H1 (cell line): ENCODE measurements around the gene CREBBP.

Source experiments
- CBX5 ChIP-seq: fragments of 300-800, 300-1000 bp; sonication (generic); IDR thresholded peaks from 2 replicates; pipeline ENCODE4 v1.7.1; 2016; ENCODE audit warnings: antibody characterized with exemption, low read length, low read depth
- JUN ChIP-seq: IDR thresholded peaks from 2 replicates; pipeline ENCODE4 v1.6.1; 2011; ENCODE audit warnings: low read depth, mild to moderate bottlenecking, improper control_type of control experiment, low read length
- JUND ChIP-seq: IDR thresholded peaks from 2 replicates; pipeline ENCODE4 v1.6.1; 2011; ENCODE audit warnings: mild to moderate bottlenecking, improper control_type of control experiment, low read length
- KDM4A ChIP-seq: IDR thresholded peaks from one replicate; pipeline ENCODE4 v1.7.1; 2012; ENCODE audit warnings: low read depth, mild to moderate bottlenecking, moderate library complexity, low read length, inconsistent platforms; ENCODE audit not compliant: severe bottlenecking
- POLR2A ChIP-seq, 2 experiments: IDR thresholded peaks; 1 replicate in 1 of 2; 2 replicates in 1 of 2; pipeline ENCODE4 v1.6.1; 2011; ENCODE audit warnings: low read depth in 2 of 2, low read length in 2 of 2, mild to moderate bottlenecking in 2 of 2; ENCODE audit errors: control extremely low read depth in 1 of 2
- POLR2AphosphoS5 ChIP-seq: IDR thresholded peaks from 2 replicates; pipeline ENCODE4 v1.6.1; 2011; ENCODE audit warnings: low read depth, low read length
- SIRT6 ChIP-seq: IDR thresholded peaks from one replicate; pipeline ENCODE4 v1.7.1; 2012; ENCODE audit warnings: low read length, inconsistent platforms
- TAF1 ChIP-seq: IDR thresholded peaks from 2 replicates; pipeline ENCODE4 v1.6.1; 2011; ENCODE audit warnings: mild to moderate bottlenecking, low read depth, low read length
- TCF12 ChIP-seq: IDR thresholded peaks from 2 replicates; pipeline ENCODE4 v1.6.1; 2011; ENCODE audit warnings: low read depth, mild to moderate bottlenecking, low read length
- YY1 ChIP-seq: IDR thresholded peaks from 2 replicates; pipeline ENCODE4 v1.6.1; 2011; ENCODE audit warnings: low read depth, mild to moderate bottlenecking, low read length
- TF ChIP-seq, protein P1 (sequence below), 3 experiments: IDR thresholded peaks; 1 replicate in 2 of 3; 2 replicates in 1 of 3; pipeline versions ENCODE4 v1.5.1 to v1.6.1; 2011; ENCODE audit warnings: low read length in 3 of 3, mild to moderate bottlenecking in 3 of 3, inconsistent platforms in 2 of 3, low read depth in 1 of 3, moderate library complexity in 1 of 3; ENCODE audit not compliant: insufficient read depth in 1 of 3; ENCODE audit errors: control extremely low read depth in 1 of 3
- TF ChIP-seq, protein P2 (sequence below): IDR thresholded peaks from 2 replicates; pipeline ENCODE4 v1.6.1; 2012; ENCODE audit warnings: inconsistent platforms

GRCh38 chr16:3876695-3877094 is 3.8 kb downstream of the CREBBP start:
- TF ChIP-seq, protein P1, sequence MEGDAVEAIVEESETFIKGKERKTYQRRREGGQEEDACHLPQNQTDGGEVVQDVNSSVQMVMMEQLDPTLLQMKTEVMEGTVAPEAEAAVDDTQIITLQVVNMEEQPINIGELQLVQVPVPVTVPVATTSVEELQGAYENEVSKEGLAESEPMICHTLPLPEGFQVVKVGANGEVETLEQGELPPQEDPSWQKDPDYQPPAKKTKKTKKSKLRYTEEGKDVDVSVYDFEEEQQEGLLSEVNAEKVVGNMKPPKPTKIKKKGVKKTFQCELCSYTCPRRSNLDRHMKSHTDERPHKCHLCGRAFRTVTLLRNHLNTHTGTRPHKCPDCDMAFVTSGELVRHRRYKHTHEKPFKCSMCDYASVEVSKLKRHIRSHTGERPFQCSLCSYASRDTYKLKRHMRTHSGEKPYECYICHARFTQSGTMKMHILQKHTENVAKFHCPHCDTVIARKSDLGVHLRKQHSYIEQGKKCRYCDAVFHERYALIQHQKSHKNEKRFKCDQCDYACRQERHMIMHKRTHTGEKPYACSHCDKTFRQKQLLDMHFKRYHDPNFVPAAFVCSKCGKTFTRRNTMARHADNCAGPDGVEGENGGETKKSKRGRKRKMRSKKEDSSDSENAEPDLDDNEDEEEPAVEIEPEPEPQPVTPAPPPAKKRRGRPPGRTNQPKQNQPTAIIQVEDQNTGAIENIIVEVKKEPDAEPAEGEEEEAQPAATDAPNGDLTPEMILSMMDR (IDR thresholded peaks at IDR 0.05; ENCODE audit: control extremely low read depth in 1 of 3, insufficient read depth in 1 of 3, low read depth in 1 of 3, low read length in 3 of 3): no peak
- TF ChIP-seq TAF1 (no peak), CBX5 (no peak), POLR2A (IDR thresholded peaks at IDR 0.05; ENCODE audit: control extremely low read depth in 1 of 2, low read depth in 2 of 2, low read length in 2 of 2) (no peak), JUND (no peak), YY1 (no peak), POLR2AphosphoS5 (peak; percentile 28; the same call in 1 of the 2 replicates), KDM4A (no peak), SIRT6 (no peak), TCF12 (no peak), JUN (no peak)
- TF ChIP-seq, protein P2, sequence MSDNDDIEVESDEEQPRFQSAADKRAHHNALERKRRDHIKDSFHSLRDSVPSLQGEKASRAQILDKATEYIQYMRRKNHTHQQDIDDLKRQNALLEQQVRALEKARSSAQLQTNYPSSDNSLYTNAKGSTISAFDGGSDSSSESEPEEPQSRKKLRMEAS: no peak
